NCI-H774 (cell line): Measurements from ENCODE around the gene IQCE.

Experiments
- DNase-seq: peaks from one replicate; lab custom pipeline; 2025; lab: John Stamatoyannopoulos, UW

The IQCE gene

GRCh38 chr7:2616387-2617324 is 57.9 kb downstream of the IQCE start:
- DNase-seq: no peak

- DNase-seq: no peak
These were observed 58.6 kb downstream of the IQCE start for GRCh38 chr7:2617325-2617905.

- DNase-seq: no peak
These were observed 60.3 kb downstream of the IQCE start for GRCh38 chr7:2619116-2619515.

- no peak for DNase-seq
These were observed 62.5 kb downstream of the IQCE start for GRCh38 chr7:2621061-2621828.

GRCh38 chr7:2621948-2622640 is 63.3 kb downstream of the IQCE start:
- DNase-seq: no peak

GRCh38 chr7:2622869-2623697 is 64.3 kb downstream of the IQCE start:
- DNase-seq: no peak

GRCh38 chr7:2623698-2624014 is 64.9 kb downstream of the IQCE start:
- DNase-seq: no peak

- DNase-seq: no peak
These were observed 65.6 kb downstream of the IQCE start for GRCh38 chr7:2624293-2624886.

GRCh38 chr7:2626498-2627117 is 67.8 kb downstream of the IQCE start:
- DNase-seq: no peak

GRCh38 chr7:2627258-2628129 is 68.7 kb downstream of the IQCE start:
- no peak for DNase-seq

GRCh38 chr7:2628130-2628482 is 69.3 kb downstream of the IQCE start:
- DNase-seq: no peak

GRCh38 chr7:2628891-2629290 is 70.1 kb downstream of the IQCE start:
- no peak for DNase-seq

- no peak for DNase-seq
These were observed 71.2 kb downstream of the IQCE start for GRCh38 chr7:2629746-2630681.

- no peak for DNase-seq
These were observed 73.4 kb downstream of the IQCE start, which contains the start of gene TTYH3 for GRCh38 chr7:2631946-2632732. TSS of gene TTYH3 (plus strand) at chr7:2631986. CDS start at chr7:2632156, 170 bp downstream.

- no peak for DNase-seq
These were observed 74.2 kb downstream of the IQCE start for GRCh38 chr7:2632733-2633537.

- DNase-seq: no peak
These were observed 74.9 kb downstream of the IQCE start for GRCh38 chr7:2633538-2634266.
